HL-60/S4 treated with phorbol 12-myristate 13-acetate at 8.2 ng/mL for 4 days and 3 days (cell line): ENCODE measurements around the gene SPATA31A3.
"Not testable (repeated sequence)": the region's sequence is repeated elsewhere in the genome, so short reads cannot be mapped to it uniquely, and the experiment has no call there.

Experiments used
- in situ Hi-C: fragments of 300-500 bp; cut with MboI; formaldehyde crosslinking; loops from 2 replicates; pipeline ENCODE4 v1.15.0; 2022; ENCODE audit warnings: low sequenced_read_pairs

The SPATA31A3 gene

DNA sequence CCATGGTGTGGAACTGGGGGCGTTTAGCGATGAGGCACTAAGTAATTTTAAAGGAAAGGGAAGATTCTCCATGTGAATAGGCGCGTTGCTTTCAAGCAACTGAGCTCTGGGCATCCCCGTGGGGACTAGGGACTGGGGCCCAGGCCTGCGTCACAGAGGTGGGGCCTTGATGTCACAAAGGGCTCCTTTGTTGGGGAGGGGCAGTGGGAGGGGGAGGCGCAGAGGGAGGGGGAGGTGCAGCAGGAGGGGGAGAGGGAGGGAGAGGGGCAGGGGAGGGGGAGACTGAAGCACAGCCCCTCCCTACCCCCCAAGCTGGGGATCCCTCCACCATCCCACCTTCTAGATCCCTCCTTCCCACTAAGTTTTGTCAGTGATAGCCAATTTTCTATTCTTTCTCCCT, at the start of gene SPATA31A3:
SPATA31A3 (minus strand) TSS at position 101 of the 400 bp plus-strand sequence; CDS start at position 72, 29 bp downstream.
- in situ Hi-C loops = not testable (repeated sequence)

GRCh38 chr9:66952576-66952975, 39.8 kb downstream of the SPATA31A3 start:
- in situ Hi-C loops = not testable (repeated sequence)

DNA sequence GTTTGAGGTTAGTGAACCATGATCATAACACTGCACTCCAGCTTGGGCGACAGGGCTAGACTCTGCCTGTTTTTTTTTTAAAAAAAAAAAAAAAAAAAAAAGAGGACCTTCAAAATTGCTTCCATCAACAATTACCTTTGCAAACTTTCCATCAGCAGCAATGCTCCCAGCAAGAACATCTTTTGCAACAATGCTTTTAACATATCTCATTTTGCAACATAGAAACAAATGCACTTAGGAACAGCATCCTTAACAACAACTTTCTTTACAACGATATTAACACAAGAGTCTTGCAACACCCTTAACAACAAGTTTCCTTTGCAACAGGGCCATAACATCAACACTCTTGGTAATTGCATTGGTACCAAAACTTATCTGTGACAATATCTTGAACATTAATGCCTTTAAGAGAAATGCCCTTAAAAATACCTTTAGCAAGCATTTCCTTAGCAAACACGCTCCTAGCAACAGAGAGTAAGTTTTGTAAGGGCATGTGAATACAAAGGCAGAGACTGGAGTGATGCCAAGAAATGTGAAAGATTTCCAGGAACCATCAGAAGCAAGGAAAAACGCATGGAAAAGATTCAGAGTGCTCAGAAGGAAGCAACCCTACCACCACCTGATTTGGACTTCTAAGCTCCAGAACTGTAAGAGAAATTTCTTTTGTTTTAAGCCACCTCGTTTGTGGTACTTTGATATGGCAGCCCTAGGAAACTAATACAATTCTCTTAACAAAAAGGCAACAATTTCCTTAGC, 49.8 kb downstream of the SPATA31A3 start:
- in situ Hi-C loops = not testable (repeated sequence)

DNA sequence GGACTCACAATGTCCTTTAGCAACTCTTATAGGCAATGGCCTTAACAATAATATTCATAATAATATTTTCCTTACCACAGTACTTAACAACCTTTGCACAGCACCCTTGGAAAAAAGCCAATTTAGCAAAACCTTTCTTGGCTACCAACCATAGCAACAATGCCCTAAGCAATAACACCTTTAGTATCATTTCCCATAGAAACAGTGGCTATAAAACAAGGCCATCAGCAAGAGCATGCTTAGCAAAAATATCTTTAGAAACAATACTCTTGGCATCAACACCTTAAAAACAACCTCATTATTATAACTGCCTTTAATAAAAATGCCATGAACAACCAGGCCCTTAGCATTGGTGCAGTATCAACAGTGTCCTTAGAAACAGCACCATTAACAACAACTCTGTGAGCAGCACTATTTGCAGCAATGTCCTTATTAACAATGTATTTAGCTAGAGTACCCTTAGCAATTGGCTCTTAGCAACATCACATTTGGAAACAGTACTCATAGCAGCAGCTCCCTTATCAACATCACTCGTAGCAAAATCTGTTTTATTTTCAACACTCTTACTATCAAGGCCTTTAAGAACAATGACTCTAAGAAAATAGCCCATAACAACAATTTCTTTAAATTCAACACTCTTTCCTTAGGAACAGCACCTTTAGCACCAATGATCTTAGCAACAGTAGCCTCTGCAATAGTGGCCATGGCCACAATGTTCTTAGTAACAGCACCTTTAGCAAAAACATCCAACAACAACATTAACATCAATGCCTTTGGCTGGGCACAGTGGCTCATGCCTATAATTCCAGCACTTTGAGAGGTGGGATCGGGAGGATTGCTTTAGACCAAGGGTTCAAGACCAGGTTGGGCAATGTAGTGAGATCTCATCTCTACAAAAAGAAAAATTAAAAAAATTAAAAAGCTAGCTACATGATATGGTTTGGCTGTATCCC, 52.2 kb downstream of the SPATA31A3 start:
- in situ Hi-C loops = not testable (repeated sequence)

- in situ Hi-C loops = not testable (repeated sequence)
These were observed 54.0 kb downstream of the SPATA31A3 start for GRCh38 chr9:66938322-66938721.

DNA sequence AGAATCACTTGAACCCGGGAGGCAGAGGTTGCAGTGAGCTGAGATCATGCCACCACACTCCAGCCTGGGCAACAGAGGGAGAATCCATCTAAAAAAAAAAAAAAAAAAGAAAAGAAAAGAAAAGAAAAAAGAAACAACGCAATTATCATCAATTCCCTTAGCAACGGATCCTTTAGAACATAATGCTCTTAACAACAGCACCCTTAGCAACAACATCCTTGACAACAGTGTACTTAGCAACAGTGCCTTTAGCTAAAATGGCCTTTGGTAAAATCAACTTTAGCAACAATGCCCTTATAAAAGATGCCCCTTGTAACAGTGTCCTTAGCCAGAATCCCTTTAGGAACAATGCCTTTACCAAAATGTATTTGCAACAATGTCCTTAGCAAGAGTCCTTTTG, 54.7 kb downstream of the SPATA31A3 start:
- in situ Hi-C loops = not testable (repeated sequence)
